Endodermal cell (in vitro differentiated cells): Measurements from ENCODE around the gene SH3PXD2A. TPM values are rescaled to one million over a fixed set of nuclear protein-coding genes. Genes with fewer than 3 reads are reported as not detected.

Experiments used
- DNase-seq: peaks from one replicate; pipeline ENCODE4 v3.0.0-alpha.2; 2017
- H3K27ac ChIP-seq: 2 replicates; pipeline ENCODE4 v1.5.1; 2013; ENCODE audit warnings: mild to moderate bottlenecking, low read depth, low read length, moderate library complexity
- H3K27me3 ChIP-seq: 2 replicates; pipeline ENCODE4 v1.6.1; 2013; ENCODE audit warnings: mild to moderate bottlenecking, low read length, moderate library complexity; ENCODE audit not compliant: insufficient read depth, control insufficient read depth, poor library complexity, severe bottlenecking
- H3K36me3 ChIP-seq: 2 replicates; pipeline ENCODE4 v1.7.0; 2013; ENCODE audit warnings: mild to moderate bottlenecking, low read length, moderate library complexity; ENCODE audit not compliant: control insufficient read depth, insufficient read depth
- H3K4me1 ChIP-seq: one replicate; pipeline ENCODE4 v1.7.0; 2013; ENCODE audit warnings: low read length; ENCODE audit not compliant: control insufficient read depth, insufficient read depth
- H3K4me3 ChIP-seq: 2 replicates; pipeline ENCODE4 v1.5.1; 2013; ENCODE audit warnings: mild to moderate bottlenecking, low read length, moderate library complexity
- H3K9ac ChIP-seq: 2 replicates; pipeline ENCODE4 v1.6.1; 2013; ENCODE audit warnings: mild to moderate bottlenecking, low read length, moderate library complexity; ENCODE audit not compliant: poor library complexity, severe bottlenecking; ENCODE audit errors: extremely low read depth
- H3K9me3 ChIP-seq: 2 replicates; pipeline ENCODE4 v1.6.1; 2013; ENCODE audit warnings: mild to moderate bottlenecking, low read length, moderate library complexity; ENCODE audit not compliant: control insufficient read depth
- H3K27ac Mint-ChIP-seq: 2 replicates; pipeline ENCODE4 v1.8.0; 2020; ENCODE audit warnings: mixed read lengths
- H3K27me3 Mint-ChIP-seq: 2 replicates; pipeline ENCODE4 v1.8.0; 2021; ENCODE audit warnings: mild to moderate bottlenecking, mixed read lengths; ENCODE audit not compliant: insufficient read depth
- H3K36me3 Mint-ChIP-seq: 2 replicates; pipeline ENCODE4 v1.8.0; 2020; ENCODE audit warnings: low read depth, mixed read lengths
- H3K4me1 Mint-ChIP-seq: 2 replicates; pipeline ENCODE4 v1.8.0; 2020; ENCODE audit warnings: mixed read lengths
- H3K4me3 Mint-ChIP-seq: 2 replicates; pipeline ENCODE4 v1.8.0; 2020; ENCODE audit warnings: mild to moderate bottlenecking, moderate library complexity, mixed read lengths
- H3K9me3 Mint-ChIP-seq: 2 replicates; pipeline ENCODE4 v1.8.0; 2020; ENCODE audit warnings: mild to moderate bottlenecking, mixed read lengths
- WGBS, 2 experiments: methylation state at CpG; one replicate each; pipeline versions ENCODE4 v1.1.5 to v1.1.7; 2013; ENCODE audit warnings: missing lambda C conversion rate in 2 of 2, mixed read lengths in 1 of 2; ENCODE audit not compliant: insufficient coverage in 1 of 2, insufficient read length in 1 of 2; 5-methylcytosine and 5-hydroxymethylcytosine counted together
- total RNA-seq, 2 donors: library from RNA; stranded (reverse); fragmentation: NEBNext Ultra II Directional in 1 of 2; extraction: Animal tissue kit (Norgen Biotek cat#: 25700) in 1 of 2; gene quantifications; 2 replicates in 1 of 2; 3 replicates in 1 of 2; pipeline ENCODE4 v1.2.1, GENCODE V29; 2021
- TF ChIP-seq, protein P1 (sequence below): fragments of 200-600 bp; sonication (generic); conservative IDR thresholded peaks from 2 replicates; pipeline ENCODE4 v1.5.0; 2021; ENCODE audit warnings: antibody characterized with exemption, mild to moderate bottlenecking

The SH3PXD2A gene
- total RNA-seq, 2 donors from 2014 or later: 15.7 to 22.6 TPM

DNA sequence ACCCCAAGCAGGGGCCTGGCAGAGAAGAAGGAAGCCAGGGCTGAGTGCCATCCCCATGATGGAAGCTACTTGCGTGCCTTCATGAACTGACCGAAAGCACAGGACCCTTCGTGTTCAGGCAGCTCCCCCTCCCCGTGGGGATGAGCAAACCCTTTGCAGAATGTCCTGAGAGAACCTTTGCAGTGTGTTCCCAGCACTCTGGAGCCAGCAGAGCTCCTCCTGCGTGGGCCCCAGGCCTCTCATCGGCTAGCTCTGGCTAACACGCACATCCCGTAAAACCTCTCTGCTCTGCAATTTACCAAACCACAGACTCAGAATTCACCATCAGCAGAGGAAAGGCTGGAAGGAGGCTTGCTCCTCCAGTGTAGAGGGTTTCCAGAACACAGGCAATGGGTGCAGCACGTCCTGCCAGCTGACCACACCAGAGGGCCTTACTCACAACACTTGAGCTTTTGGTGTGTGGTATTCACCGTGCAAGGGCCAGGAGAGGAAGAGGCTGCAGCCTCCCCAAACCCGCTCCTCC lies 3.1 kb downstream of the SH3PXD2A start:
- Histone ChIP-seq H3K27me3 (peaks cover 23% of the 10 kb centered on the region), H3K27ac (no peak overlapping the region), H3K36me3 (no peaks in the 10 kb centered on the region), H3K4me3 (no peak overlapping the region), H3K9ac (no peak overlapping the region), H3K9me3 (no peaks in the 10 kb centered on the region), H3K4me1 (peaks cover 13% of the 10 kb centered on the region)
- Mint-ChIP-seq H3K9me3 (no peaks in the 10 kb centered on the region), H3K27ac (no peak overlapping the region), H3K4me3 (no peak overlapping the region), H3K36me3 (no peaks in the 10 kb centered on the region), H3K27me3 (peaks cover 15% of the 10 kb centered on the region), H3K4me1 (peaks cover 37% of the 10 kb centered on the region)
- 83 to 84% methylated on average over 4 to 10 of the region's 11 CpGs for WGBS, 2 experiments
- no peak for DNase-seq
- TF ChIP-seq, protein P1, sequence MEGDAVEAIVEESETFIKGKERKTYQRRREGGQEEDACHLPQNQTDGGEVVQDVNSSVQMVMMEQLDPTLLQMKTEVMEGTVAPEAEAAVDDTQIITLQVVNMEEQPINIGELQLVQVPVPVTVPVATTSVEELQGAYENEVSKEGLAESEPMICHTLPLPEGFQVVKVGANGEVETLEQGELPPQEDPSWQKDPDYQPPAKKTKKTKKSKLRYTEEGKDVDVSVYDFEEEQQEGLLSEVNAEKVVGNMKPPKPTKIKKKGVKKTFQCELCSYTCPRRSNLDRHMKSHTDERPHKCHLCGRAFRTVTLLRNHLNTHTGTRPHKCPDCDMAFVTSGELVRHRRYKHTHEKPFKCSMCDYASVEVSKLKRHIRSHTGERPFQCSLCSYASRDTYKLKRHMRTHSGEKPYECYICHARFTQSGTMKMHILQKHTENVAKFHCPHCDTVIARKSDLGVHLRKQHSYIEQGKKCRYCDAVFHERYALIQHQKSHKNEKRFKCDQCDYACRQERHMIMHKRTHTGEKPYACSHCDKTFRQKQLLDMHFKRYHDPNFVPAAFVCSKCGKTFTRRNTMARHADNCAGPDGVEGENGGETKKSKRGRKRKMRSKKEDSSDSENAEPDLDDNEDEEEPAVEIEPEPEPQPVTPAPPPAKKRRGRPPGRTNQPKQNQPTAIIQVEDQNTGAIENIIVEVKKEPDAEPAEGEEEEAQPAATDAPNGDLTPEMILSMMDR: no peak

DNA sequence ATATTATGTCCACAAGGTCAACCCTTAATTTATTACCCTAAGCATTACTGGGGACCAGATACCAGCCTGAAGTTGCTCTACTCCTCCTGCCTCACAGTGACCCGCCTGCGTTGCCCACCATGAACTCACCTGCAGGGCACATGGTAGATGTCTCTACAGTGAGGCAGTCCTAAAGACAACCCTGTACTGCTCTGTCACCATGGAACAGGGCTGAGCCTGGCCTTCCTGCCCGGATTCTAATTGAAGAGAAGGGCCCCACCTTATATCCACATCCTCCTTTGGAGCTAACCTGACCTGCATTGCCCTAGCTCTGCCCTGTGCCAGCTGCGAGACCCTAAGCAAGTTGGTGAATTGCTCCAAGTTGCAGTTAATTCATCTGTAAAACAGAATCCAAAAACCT lies 4.1 kb downstream of the SH3PXD2A start:
- H3K27ac Mint-ChIP-seq: no peak overlapping the region
- Histone ChIP-seq H3K4me3 (no peak overlapping the region), H3K9me3 (no peaks in the 10 kb centered on the region), H3K27ac (no peak overlapping the region), H3K36me3 (no peaks in the 10 kb centered on the region), H3K9ac (no peak overlapping the region), H3K4me1 (peaks cover 13% of the 10 kb centered on the region), H3K27me3 (peaks cover 14% of the 10 kb centered on the region)
- WGBS, 2 experiments: 90 to 100% methylated on average over 3 to 4 of the region's 4 CpGs
- H3K36me3 Mint-ChIP-seq: no peaks in the 10 kb centered on the region
- peaks cover 11% of the 10 kb centered on the region for H3K27me3 Mint-ChIP-seq
- peaks cover 32% of the 10 kb centered on the region for H3K4me1 Mint-ChIP-seq
- no peak overlapping the region for H3K4me3 Mint-ChIP-seq
- DNase-seq: no peak
- no peaks in the 10 kb centered on the region for H3K9me3 Mint-ChIP-seq
- TF ChIP-seq, protein P1: no peak

DNA sequence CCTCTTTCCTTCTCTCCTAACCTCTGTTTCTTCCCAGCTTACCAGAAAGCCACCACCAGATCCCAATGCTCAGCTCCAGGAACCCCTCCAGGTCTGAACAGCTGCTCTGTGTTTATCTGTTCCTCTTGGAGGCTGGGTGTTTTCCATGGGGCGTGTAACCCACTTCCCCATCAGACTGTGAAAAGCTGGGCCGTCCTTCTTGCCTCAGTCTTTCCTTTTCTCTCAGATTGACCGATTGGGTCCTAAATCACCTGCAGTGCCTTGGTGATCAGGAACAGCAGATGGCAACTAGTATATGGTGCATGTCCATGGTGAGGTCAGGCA lies 4.8 kb downstream of the SH3PXD2A start:
- H3K4me3 ChIP-seq: no peak overlapping the region
- H3K9me3 ChIP-seq: no peaks in the 10 kb centered on the region
- no peaks in the 10 kb centered on the region for H3K36me3 ChIP-seq
- no peak for DNase-seq
- H3K27me3 ChIP-seq: peaks cover 14% of the 10 kb centered on the region
- 87 to 100% methylated on average over 2 to 3 of the region's 3 CpGs for WGBS, 2 experiments
- Mint-ChIP-seq H3K4me1 (peaks cover 37% of the 10 kb centered on the region), H3K4me3 (no peak overlapping the region), H3K36me3 (no peaks in the 10 kb centered on the region), H3K27me3 (peaks cover 11% of the 10 kb centered on the region), H3K27ac (no peak overlapping the region), H3K9me3 (no peaks in the 10 kb centered on the region)
- H3K27ac ChIP-seq: no peak overlapping the region
- TF ChIP-seq, protein P1: no peak
- no peak overlapping the region for H3K9ac ChIP-seq
- peaks cover 13% of the 10 kb centered on the region for H3K4me1 ChIP-seq
